Common myeloid progenitor, CD34-positive (primary cell): ENCODE measurements around the gene AGA.

Experiments used
- CTCF ChIA-PET: fragments of 350-600 bp; sonication (Branson Sonifier 250); formaldehyde crosslinking; loops from one replicate; lab custom pipeline; 2021; ENCODE audit warnings: antibody characterized with exemption; lab: Charles Lee
- POLR2A ChIA-PET: fragments of 350-600 bp; sonication (Branson Sonifier 250); formaldehyde crosslinking; loops from one replicate; lab custom pipeline; 2021; ENCODE audit warnings: antibody characterized with exemption; lab: Charles Lee
- DNase-seq, 3 donors: peaks; one replicate each; pipeline versions ENCODE4 v3.0.0 to v3.0.0-alpha.2; 2013
- H3K27ac ChIP-seq, 2 experiments: 1 replicate in 1 of 2; 2 replicates in 1 of 2; pipeline ENCODE4 v1.7.0; 2013; ENCODE audit warnings: inconsistent platforms in 2 of 2, low read length in 2 of 2, mild to moderate bottlenecking in 2 of 2, low read depth in 1 of 2, moderate library complexity in 1 of 2; ENCODE audit not compliant: severe bottlenecking in 2 of 2, insufficient read depth in 1 of 2, poor library complexity in 1 of 2
- H3K27me3 ChIP-seq, 5 experiments: replicated peaks in 2 of 5; 1 replicate in 3 of 5; 2 replicates in 2 of 5; pipeline versions ENCODE4 v1.6.1 to v1.7.0; 2013; ENCODE audit warnings: low read length in 4 of 5, mild to moderate bottlenecking in 2 of 5, moderate library complexity in 2 of 5, inconsistent platforms in 1 of 5; ENCODE audit not compliant: insufficient read depth in 5 of 5, control insufficient read depth in 4 of 5
- H3K36me3 ChIP-seq, 4 experiments: 1 replicate in 2 of 4; 2 replicates in 2 of 4; pipeline versions ENCODE4 v1.6.1 to v1.7.0; 2013; ENCODE audit warnings: low read length in 3 of 4, control low read depth in 1 of 4, mild to moderate bottlenecking in 1 of 4; ENCODE audit not compliant: control insufficient read depth in 4 of 4, insufficient read depth in 4 of 4
- H3K4me1 ChIP-seq, 4 experiments: 1 replicate in 3 of 4; 2 replicates in 1 of 4; pipeline versions ENCODE4 v1.6.1 to v1.7.1; 2013; ENCODE audit warnings: low read length in 3 of 4, mild to moderate bottlenecking in 3 of 4, control low read depth in 1 of 4, inconsistent platforms in 1 of 4, moderate library complexity in 1 of 4; ENCODE audit not compliant: control insufficient read depth in 4 of 4, insufficient read depth in 4 of 4; ENCODE audit errors: control extremely low read depth in 1 of 4
- H3K4me3 ChIP-seq, 7 experiments: 1 replicate in 4 of 7; 2 replicates in 3 of 7; pipeline versions ENCODE4 v1.5.1 to v1.7.0; 2013; ENCODE audit warnings: mild to moderate bottlenecking in 7 of 7, low read length in 6 of 7, moderate library complexity in 6 of 7, inconsistent platforms in 2 of 7, low read depth in 2 of 7, control low read depth in 1 of 7; ENCODE audit not compliant: insufficient read depth in 4 of 7, control insufficient read depth in 1 of 7; ENCODE audit errors: extremely low read depth in 1 of 7
- H3K9me3 ChIP-seq, 5 experiments: 1 replicate in 4 of 5; 2 replicates in 1 of 5; pipeline versions ENCODE4 v1.6.1 to v1.7.1; 2013; ENCODE audit warnings: low read length in 4 of 5, mild to moderate bottlenecking in 2 of 5, inconsistent platforms in 1 of 5, low read depth in 1 of 5, moderate library complexity in 1 of 5; ENCODE audit not compliant: control insufficient read depth in 4 of 5, insufficient read depth in 2 of 5; ENCODE audit errors: control extremely low read depth in 1 of 5
- WGBS: methylation state at CpG from one replicate; pipeline ENCODE4 v1.1.5; 2013; ENCODE audit not compliant: insufficient coverage; 5-methylcytosine and 5-hydroxymethylcytosine counted together

Gene AGA

DNA sequence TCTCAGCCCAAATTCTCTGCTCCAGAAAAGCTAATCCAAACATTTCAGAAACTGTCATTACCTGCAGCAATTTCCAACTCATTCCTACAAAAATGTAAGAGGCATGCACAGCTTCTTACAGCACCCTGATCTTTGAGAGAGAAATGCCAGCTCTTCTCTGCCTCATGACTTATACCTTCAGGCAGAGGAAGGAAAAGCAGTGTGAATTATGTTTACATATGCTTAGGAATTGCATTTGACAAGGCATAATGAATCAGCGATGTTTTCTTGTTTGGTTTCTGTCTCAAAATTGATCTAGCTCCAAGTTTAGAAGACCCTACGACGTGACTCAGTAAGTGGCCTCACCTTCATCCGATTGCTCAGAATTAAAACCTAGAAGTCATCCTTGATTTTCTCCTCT is 21.8 kb upstream of the AGA start:
- 98% methylated on average over 4 of the region's 4 CpGs for WGBS
- Histone ChIP-seq H3K36me3 (no peaks in the 10 kb centered on the region), H3K27ac (no peak overlapping the region), H3K4me1 (no peaks in the 10 kb centered on the region), H3K27me3 (no peaks in the 10 kb centered on the region), H3K4me3 (no peak overlapping the region), H3K9me3 (no peaks in the 10 kb centered on the region)
- ChIA-PET POLR2A (no interaction called here), CTCF (interaction anchor here (0.9 kb wide), 1 partner anchor 12 kb away, joined by 4 read pairs; no protein-coding TSS in a partner anchor)
- no peak for DNase-seq

- Histone ChIP-seq H3K9me3 (no peaks in the 10 kb centered on the region), H3K4me1 (no peaks in the 10 kb centered on the region), H3K27ac (no peak overlapping the region), H3K36me3 (no peaks in the 10 kb centered on the region), H3K27me3 (no peaks in the 10 kb centered on the region), H3K4me3 (no peak overlapping the region)
- ChIA-PET POLR2A (no interaction called here), CTCF (interaction anchor here (0.5 kb wide), 1 partner anchor 10 kb away, joined by 3 read pairs; no protein-coding TSS in a partner anchor)
- DNase-seq, result no peak
- WGBS, result 100% methylated on average over 4 of the region's 5 CpGs
Measured at GRCh38 chr4:177461606-177462005, 19.4 kb upstream of the AGA start.

DNA sequence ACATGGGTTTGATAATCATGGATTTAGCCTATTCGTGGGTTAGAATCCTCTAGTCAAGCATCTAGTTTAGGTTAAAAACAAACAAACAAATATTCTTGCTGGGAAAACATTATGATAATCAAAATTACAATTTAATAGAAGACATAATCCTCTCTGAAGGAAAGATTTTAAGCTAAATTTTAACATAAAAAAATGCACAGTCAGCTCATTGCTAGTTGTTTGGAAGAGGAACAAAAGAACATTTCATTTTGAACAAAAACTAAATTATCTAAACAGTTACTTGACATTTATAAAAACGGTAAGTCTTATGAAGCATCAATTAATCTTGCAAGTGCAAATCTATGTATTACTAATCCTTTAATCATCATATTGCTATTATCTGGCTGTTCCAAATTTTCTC is 18.2 kb upstream of the AGA start:
- Histone ChIP-seq H3K27ac (no peak overlapping the region), H3K9me3 (no peaks in the 10 kb centered on the region), H3K36me3 (no peaks in the 10 kb centered on the region), H3K4me3 (no peak overlapping the region), H3K4me1 (no peaks in the 10 kb centered on the region), H3K27me3 (no peaks in the 10 kb centered on the region)
- ChIA-PET CTCF (no interaction called here), POLR2A (no interaction called here)
- no CpG with 5 or more reads among the region's 2 CpGs for WGBS
- no peak for DNase-seq

GRCh38 chr4:177455561-177455970 is 13.3 kb upstream of the AGA start:
- POLR2A ChIA-PET, result no interaction called here
- WGBS, result 100% methylated on average over 2 of the region's 6 CpGs

GRCh38 chr4:177453116-177453515 is 10.9 kb upstream of the AGA start:
- no peak overlapping the region for H3K27ac ChIP-seq
- ChIA-PET POLR2A (no interaction called here), CTCF (no interaction called here)
- no peaks in the 10 kb centered on the region for H3K9me3 ChIP-seq
- H3K4me3 ChIP-seq, result no peak overlapping the region
- no peaks in the 10 kb centered on the region for H3K36me3 ChIP-seq
- DNase-seq, result no peak
- H3K27me3 ChIP-seq, result no peaks in the 10 kb centered on the region
- no peaks in the 10 kb centered on the region for H3K4me1 ChIP-seq

More at GRCh38 chr4:177455561-177455970, 13.3 kb upstream of the AGA start:
- H3K27ac ChIP-seq, result no peak overlapping the region
- DNase-seq, result no peak
- H3K4me3 ChIP-seq, result no peak overlapping the region
- H3K36me3 ChIP-seq, result no peaks in the 10 kb centered on the region
- no peaks in the 10 kb centered on the region for H3K9me3 ChIP-seq
- H3K27me3 ChIP-seq, result no peaks in the 10 kb centered on the region
- CTCF ChIA-PET, result interaction anchor here (0.5 kb wide), 1 partner anchor 107 kb away, joined by 3 read pairs; no protein-coding TSS in a partner anchor
- no peaks in the 10 kb centered on the region for H3K4me1 ChIP-seq

GRCh38 chr4:177451108-177451500 is 8.9 kb upstream of the AGA start:
- H3K4me1 ChIP-seq, result no peaks in the 10 kb centered on the region
- H3K27me3 ChIP-seq, result no peaks in the 10 kb centered on the region
- no CpG with 5 or more reads among the region's 1 CpG for WGBS
- no peak for DNase-seq
- POLR2A ChIA-PET, result no interaction called here
- CTCF ChIA-PET, result no interaction called here
- H3K27ac ChIP-seq, result no peak overlapping the region
- H3K9me3 ChIP-seq, result no peaks in the 10 kb centered on the region
- no peaks in the 10 kb centered on the region for H3K36me3 ChIP-seq
- no peak overlapping the region for H3K4me3 ChIP-seq

DNA sequence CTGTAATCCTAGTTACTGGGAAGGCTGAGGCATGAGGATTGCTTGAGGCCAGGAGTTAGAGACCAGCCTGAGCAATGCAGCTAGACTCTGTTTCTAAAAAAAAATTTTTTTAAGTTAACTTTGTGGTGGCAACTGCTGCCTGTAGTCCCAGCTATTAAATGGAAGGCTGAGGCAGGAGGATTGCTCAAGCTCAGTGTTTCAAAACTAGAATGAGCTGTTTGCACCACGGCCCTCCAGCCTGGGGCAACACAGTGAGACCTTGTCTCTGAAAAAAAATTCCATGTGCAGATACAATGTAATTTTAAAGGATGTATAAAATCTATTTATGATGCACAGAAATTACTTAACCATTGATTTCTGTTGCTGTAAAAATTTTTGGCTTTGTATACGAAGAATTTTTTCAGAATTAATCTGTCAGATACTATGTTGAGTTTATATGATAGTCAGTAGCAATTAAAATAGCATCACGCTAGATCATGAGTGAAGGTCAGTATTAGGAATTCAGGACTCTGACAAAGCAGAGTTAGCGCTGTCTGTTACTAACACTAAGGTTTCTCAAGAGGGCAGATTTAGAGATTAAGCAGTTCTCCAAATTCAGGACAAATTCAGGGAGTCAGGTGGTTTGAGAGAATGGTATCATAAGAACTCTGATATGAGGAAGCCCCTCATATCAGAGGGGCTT is 8.3 kb upstream of the AGA start:
- DNase-seq, result no peak
- POLR2A ChIA-PET, result no interaction called here
- Histone ChIP-seq H3K27me3 (no peaks in the 10 kb centered on the region), H3K4me3 (no peak overlapping the region), H3K36me3 (no peaks in the 10 kb centered on the region), H3K27ac (no peak overlapping the region), H3K9me3 (no peaks in the 10 kb centered on the region), H3K4me1 (no peaks in the 10 kb centered on the region)
- 97% methylated on average over 2 of the region's 4 CpGs for WGBS
- CTCF ChIA-PET, result no interaction called here
